NCI-H526 (cell line): Measurements from ENCODE around the gene PLPPR3.

Source experiments
- DNase-seq, 2 experiments: peaks; one replicate each; lab custom pipeline; 2025; lab: John Stamatoyannopoulos, UW

The PLPPR3 gene

DNA sequence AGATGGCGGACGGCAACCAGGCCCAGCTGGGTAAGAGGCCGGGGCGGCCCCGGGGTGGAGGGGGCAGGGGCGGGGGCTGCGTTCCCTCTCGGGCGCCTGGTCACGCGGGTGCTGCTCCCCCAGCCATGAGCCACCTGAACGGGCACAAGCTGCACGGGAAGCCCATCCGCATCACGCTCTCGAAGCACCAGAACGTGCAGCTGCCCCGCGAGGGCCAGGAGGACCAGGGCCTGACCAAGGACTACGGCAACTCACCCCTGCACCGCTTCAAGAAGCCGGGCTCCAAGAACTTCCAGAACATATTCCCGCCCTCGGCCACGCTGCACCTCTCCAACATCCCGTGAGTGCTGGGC is 13.4 kb downstream of the PLPPR3 start:
- DNase-seq, result no peak

DNA sequence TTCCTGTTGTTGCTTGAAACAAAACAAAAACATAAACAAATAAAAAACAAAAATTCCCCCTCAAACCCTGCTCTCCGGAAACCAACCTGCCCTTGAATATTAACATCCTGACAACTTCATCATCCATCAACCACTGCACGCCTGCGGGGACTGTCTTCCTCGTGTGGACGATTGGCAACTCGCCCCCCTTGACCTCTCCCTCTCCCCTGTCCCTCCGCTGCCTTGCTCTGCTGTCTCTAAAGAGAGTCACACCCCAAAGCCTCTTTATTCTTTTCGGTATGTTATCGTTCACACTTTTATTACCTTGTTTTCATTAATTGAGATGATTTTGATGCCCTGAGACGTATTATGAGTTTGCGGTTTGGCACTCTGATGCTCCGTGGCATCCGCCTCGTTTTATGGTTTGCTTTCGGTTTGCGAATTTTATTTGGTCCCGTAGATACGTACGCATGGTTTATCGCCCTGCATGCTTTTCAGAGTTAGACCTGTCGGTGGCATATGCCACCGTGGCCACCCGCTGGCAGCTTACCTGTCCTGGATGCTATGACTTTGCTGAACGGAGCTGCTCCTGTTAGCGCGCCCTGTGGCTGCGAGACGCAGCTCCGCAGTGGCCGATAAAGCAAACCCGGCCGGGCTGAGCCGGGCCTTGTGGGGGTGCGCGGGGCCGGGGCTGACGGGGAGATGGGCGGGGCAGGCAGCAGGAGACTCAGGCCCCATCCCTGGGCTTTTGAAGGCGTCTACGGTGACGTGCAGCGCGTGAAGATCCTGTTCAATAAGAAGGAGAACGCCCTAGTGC is 13.9 kb downstream of the PLPPR3 start:
- no peak for DNase-seq

DNA sequence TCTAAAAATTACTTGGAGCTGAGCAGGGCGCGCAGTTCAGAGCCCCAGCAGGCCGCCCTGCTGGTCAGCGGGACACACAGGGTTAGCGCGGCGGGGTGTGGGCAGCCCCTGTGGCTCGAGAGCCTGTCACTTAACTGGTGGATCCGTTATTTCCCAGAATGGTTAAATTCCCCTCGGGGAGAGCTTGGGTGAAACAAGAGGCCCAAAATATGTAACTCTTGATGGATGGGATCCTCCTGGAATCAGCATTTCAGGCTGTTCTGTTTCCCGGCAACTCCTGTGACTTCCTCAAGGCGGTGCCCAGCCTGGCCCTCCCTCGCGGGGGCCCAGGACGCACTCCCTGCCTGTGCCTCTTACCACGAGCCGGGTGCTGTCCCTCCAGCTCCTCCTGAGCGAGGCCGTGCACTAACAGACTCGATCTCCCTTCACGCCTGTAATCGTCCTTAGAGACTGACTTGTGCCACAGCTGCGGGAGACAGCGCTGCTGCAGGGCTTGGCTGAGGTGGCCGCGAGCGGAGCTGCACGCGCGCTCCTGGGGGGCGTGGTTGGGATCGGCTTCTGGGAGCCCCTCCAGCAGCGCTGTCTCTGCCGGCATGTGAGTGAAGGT is 14.8 kb downstream of the PLPPR3 start:
- DNase-seq, result no peak

DNA sequence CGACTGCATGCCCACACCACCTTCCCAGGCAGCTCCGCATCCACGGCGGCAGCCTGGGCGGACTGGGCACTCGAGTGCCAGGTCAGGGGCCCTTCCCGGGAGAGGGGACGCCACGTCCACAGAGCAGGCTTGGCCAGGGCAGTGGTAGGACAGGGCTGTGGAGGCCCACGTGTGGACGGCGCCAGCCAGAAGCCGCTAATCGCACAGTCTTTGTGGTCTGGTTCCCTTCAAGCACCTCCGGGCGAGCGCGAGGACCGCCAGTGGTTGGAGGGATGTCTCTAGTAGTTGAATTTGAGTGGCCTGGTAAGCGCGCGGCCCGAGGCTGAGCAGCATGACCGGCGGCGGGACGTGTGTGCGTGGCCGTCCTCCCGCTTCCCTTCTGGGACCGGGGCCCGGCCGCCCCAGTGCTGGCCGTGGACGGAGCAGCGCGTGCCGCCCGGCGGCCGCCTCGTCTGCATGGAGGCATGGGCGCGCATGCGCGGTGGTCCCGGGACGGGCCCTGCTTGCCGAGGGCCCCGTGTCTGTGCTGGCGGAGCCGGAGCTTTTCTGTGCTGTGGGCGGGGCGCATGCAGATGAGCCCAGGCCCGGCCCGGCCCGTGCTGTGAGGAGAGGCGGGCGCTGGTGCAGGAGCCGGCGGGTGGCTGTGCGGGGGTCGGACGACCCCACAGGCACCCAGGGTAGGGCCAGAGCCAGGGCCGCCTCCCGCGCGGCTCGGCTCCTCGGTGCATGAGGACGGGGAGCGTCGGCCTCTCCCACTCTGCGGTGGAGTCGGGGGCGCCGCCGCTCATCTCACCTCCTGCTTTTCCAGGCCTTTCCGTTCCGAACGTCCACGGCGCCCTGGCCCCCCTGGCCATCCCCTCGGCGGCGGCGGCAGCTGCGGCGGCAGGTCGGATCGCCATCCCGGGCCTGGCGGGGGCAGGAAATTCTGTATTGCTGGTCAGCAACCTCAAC is 15.9 kb downstream of the PLPPR3 start:
- no peak for DNase-seq

DNA sequence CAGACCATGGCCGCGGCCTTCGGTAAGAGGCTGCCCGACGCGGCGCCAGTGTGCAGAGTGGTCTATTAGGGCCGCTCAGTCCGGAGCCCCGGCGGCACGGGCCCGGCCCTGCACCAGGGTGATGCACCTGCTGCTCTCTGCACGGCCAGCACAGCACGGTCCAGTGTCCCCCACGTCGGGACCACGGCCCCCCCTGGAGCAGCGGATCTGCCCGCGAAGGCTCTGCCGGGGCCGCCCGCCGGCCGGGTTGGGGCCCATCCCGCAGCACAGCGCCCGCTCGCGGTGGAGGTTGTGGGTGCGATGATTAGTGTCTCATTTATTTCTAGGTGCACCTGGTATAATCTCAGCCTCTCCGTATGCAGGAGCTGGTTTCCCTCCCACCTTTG is 16.6 kb downstream of the PLPPR3 start:
- no peak for DNase-seq

DNA sequence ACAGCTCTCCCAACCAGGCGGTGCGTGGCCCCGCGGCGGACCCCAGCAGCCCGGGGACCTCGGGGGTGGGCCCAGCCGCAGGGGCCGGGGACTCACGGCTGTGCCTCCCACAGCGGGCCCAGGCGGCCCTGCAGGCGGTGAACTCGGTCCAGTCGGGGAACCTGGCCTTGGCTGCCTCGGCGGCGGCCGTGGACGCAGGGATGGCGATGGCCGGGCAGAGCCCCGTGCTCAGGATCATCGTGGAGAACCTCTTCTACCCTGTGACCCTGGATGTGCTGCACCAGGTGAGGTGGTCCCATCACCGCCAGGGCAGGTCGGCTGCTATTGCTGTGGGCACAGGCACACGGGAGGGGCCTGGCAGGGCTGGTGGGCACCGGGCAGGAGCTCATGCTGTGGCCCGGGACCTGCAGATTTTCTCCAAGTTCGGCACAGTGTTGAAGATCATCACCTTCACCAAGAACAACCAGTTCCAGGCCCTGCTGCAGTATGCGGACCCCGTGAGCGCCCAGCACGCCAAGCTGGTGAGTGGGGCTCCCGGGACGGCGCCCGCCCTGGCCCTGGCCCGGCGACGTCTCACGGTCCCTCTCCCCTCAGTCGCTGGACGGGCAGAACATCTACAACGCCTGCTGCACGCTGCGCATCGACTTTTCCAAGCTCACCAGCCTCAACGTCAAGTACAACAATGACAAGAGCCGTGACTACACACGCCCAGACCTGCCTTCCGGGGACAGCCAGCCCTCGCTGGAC is 17.2 kb downstream of the PLPPR3 start:
- DNase-seq, result no peak

DNA sequence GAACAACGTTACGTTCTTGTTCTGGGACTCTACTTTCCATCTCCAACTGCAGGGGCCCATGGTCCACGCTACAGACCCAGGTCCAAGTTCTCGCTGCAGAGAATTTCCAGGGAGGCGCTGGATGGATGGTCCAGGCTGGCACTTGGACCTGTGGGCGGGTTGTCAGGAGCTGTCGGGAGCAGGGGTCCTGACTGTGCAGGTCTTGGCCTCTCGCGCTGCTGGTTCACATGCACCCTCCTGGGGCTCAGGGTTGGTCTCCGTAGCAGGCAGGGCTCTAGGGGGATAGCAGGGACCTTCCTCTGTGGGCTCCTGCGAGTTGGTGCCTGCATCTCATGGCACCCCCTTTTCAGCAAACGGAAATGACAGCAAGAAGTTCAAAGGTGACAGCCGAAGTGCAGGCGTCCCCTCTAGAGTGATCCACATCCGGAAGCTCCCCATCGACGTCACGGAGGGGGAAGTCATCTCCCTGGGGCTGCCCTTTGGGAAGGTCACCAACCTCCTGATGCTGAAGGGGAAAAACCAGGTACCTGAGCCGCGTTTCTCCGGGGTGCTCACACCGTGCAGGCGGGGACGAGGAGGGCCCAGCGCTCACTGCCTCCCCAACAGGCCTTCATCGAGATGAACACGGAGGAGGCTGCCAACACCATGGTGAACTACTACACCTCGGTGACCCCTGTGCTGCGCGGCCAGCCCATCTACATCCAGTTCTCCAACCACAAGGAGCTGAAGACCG is 17.9 kb downstream of the PLPPR3 start:
- DNase-seq, result no peak

DNA sequence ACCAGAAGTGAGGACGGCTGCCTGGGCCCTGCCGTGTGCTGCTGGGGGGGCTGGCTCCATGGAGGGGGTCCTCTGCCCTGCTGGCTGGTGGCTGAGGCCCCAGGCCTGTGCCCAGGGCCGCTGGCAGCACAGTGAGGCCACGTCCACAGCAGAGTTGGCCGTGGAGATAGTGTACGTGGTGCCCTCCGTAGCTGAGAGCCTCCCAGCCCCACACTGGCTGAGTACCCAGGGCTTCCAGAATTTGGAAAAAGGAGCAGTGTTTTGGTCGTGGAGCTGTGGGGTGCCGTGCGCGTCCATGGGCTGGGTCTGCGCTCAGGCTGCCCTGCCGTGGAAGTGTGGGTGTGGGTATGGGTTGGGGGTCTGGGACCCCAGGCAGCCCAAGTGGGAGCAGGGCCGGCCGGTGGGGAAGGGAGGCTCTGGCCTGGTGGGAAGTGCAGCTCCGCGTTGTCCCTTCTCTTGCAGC is 18.6 kb downstream of the PLPPR3 start:
- no peak for DNase-seq

DNA sequence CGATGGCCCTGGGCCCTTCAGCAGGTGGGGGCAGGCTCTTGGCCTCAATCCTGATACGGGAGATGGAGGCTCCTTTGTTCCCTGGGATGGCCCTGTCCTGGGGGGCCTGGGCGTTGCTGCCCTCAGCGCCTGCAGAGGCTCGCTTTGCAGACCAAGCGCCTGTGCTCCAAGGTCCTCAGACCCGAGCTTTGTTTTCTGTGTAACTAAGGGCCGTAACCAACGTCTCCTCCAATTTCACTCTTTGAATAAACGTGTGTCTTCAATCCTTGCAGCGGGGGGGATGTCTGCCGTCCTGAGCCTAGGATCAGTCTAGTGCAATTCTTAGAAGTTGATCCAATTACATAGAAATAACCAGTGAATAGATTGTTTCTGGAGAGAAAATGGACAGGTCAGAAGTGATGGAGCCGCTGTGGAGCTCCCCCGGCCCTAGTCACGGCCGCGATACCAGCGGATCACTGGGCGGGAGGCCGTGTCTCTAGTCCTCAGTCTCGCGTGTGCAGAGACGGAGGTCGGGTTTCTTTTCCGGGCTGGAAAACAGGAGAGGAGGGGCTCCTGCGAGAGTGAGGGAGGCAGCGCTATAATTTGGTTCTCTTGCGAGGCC is 19.2 kb downstream of the PLPPR3 start:
- DNase-seq, result peak; percentile 49 to 59

DNA sequence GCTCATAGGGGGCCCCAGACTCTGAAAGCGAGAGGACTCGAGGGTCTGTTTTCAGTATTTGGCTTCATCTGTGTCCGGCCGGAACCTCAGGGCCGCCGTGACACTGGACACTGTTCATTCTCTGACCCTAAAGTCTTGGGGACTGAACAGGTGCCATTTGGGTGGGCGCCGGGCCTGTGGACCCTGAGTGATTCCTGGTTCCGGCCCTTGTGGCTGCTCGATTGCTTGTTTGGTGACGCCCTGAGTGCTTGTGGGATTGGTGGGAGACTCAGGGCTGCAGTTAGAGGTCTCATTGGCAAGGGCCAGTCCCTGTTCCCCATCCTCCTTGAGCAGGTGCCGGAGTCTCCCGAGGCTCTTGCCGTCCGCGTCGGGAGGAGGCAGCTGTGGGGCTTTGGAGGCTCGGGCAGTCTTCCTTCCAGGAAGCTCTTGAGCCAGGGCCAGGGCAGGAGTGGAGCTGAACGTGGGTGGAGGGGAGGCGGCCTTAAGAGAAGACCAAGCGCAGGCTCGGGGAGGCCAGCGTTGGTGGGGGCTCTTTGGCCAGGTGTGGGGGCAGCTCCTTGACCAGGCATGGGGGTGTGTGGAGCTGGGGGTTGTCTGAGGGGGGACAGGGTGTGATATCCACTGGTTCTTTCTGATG is 19.8 kb downstream of the PLPPR3 start:
- DNase-seq, result no peak

DNA sequence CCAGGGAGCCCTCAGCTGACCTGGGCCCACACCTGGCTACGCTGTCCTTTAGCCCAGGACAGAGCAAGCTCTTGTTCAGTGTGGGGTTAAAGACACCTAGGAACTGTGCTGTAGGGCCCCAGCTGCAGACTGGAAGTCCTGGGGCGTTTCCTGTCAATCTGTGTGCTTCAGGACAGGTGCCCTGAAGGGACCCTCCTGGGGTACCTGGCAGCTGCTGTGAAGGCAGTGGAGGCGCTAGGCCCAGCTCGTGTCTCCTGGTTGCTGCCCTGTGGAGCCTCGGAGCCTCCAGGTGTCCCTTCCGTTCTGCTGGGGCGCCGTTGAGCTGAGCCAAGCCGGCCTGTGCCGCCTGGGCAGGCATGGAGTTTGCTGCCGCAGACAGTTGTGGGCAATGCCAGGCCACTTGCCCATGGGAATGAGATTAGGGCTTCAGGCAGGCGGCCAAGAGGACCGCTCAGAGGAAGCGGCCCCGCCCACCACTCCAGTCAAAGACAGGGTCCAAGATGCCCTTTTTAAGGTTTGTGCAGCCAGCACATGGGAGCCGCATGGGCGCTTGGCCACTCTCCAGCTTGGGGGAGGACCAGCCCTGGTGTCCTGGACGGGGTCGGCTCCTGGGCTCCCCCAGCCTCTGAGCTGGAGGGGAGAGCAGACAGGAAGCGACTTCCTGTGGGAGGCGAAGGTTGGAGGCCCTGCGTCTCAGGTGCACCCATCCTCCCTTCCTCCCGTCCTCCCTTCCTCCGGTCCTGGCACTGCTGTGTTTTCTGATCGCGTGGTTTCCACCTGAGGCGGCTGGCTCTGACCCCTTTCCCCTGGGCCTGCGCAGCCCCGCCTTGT is 20.5 kb downstream of the PLPPR3 start:
- no peak for DNase-seq

DNA sequence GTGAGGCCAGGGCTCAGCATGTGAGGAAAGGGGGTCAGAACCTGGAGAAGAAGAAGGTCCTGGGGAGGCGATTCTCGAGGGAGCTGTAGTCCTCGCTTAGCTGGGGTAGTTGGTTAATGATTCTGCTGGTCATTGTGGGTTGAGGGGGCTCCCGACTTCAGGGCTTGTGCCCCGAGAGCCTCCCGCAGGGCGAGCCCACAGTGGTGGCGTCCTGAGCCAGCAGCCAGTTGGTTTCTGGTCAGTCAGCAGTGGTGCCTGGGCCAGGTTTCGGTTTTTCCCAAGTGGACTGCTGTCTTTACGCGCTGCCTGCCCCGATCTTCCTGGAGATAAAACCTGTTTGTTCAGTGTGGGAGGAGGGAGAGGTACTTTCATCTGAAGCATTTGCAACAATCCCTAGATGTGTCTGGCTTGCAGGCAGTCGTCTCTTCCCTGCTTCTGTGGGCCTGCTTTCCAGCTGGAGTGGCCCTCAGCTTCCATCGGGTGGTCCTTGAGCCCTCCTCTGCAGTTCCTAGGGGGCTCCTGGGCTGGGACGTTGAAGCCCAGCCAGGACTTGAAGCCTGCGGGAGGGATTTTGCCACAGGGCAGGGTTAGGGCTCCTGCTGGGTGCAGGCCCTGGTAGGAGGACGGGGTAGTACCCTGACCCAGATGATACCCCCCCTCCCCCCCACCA is 21.3 kb downstream of the PLPPR3 start:
- DNase-seq, result peak in 1 of 2 experiments; percentile 50

DNA sequence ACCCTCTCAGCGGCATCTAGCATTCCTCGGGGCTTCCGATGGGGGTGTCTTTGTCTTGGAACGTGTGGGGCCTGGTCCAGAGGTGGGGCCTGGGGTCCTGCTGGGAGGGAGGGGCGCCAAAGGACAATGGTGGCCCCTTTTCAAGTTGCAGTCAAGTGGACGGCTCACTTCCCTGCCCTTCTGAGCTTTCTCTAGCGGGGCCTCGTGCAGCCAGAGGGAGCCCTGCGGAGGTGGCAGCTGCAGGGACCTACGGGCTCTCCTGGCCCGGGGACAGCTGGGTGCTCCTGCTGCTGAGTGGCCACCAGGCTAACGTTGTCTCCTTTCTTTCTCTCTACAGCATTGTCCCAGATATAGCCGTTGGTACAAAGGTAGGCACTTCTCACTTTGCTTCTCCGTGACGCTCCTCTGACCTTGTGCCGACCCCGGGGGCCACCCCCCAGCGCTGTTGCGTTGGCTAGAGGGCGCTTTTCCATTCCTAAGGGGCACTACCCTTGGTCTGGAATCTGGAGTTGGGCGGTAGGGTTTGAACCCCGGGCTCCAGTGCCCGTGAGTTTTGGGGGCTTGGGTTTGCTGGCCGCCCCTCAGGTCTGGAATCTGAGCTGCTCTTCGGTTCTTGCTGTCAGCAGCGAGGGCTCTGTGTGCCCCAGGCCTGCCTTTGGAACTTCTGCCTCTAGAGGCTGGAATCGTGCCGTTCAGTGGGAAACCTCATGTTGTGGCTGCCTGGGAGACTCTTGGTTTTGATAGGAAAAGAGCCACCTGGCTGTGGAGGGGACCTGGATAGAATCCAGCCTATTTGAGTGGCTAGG is 22.5 kb downstream of the PLPPR3 start:
- peak in 1 of 2 experiments; percentile 39 for DNase-seq

DNA sequence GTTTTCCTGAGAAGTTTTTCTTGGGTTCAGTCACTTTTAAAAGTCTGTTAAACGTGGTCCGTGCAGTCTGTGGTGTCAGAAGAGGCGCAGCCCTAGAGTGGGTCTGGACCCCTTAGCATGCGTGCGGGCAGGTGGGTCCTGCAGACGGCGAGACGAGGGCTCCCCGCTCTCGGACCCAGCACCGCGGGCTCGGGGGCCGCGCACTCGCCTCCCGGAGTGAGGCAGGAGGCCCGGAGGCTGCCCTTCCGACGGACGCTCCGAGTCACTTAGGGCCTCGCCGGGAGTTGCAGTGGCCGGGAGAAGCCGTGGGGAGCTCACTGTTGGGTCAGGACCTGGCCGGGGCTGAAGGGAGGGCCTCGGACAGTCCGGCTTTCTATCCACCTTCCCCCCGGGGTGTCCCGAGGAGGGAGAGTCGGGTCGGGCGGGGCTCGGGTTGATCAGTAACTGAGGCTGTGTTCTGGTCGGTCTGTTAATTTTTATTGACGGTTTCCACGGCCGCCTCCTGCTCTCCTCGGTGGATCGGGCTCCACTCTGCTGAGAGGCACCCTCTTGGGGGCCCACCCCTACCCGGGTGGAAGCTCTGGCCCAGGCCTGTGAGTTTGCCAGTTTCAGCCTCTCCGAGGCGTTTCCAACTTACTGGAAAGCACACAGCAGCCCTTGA is 23.2 kb downstream of the PLPPR3 start:
- DNase-seq, result no peak

DNA sequence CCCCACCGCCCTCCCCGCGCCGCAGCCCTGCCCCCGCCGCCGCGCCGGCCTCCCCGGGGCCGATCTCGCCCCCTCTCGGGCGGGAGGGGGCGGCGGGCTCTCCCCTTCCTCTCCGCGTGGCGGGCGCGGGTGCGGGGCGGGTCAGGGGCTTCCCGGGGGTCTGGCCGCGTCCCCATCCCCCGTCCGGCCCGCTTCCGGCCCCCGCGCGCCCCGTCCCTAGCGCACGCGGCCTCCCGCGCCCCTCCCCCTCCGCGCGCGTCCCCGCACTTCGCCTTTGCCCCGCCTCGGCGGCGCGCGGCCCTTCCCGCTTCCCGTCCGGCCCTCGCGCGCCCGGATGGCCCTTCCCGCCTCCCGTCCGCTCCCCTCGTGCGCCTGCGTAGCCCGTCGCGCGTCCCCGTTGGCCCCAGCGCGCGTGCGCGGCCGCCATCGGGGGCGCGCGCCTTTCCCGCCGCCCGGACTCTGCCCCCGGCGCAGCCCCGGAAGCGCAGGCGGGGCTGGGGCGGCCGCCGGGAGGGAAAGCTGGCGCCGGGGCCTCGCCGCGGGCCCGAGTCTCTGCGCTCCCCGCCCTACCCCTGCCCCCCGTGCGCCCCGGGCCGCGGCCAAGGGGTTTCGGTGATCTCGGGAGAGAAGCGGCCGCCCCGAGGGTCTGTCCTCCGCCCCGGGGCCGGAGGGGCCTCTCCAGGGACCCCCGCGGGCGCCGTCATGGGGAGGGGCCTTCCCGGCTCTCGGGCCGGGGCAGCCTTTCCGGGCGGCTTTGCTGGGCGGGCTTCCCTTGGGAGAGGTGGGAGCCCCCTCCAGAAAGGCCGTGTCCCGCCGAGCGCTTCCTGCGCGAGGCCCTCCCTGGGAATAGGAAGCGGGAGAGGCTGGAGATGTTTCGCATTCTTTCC is 24.0 kb downstream of the PLPPR3 start:
- peak; percentile 56 to 91 for DNase-seq
